HEK293 (cell line): ENCODE data around the gene PPP2R1B.

ENCODE experiments used
- CTCF ChIA-PET: fragments of 350-600 bp; formaldehyde crosslinking; extraction: SDS; loops from one replicate; lab custom pipeline; 2021; ENCODE audit warnings: antibody characterized with exemption; lab: Yijun Ruan, JAX
- POLR2A ChIA-PET: fragments of 300-600 bp; formaldehyde crosslinking; extraction: SDS; loops from one replicate; lab custom pipeline; 2020; ENCODE audit warnings: antibody characterized with exemption, inconsistent platforms; lab: Yijun Ruan, JAX
- H3K27ac ChIP-seq: fragments of 200-500 bp; sonication (Bioruptor generic); 2 replicates; pipeline ENCODE4 v1.5.1; 2014; ENCODE audit warnings: low read depth, low read length, control low read depth, inconsistent platforms; ENCODE audit errors: extremely low read depth
- H3K36me3 ChIP-seq, 2 experiments: fragments of 200-500 bp in 1 of 2; sonication (Bioruptor generic) in 1 of 2; 1 replicate in 1 of 2; 2 replicates in 1 of 2; pipeline ENCODE4 v1.5.1; 2014 to 2017; ENCODE audit warnings: inconsistent platforms in 2 of 2, low read length in 2 of 2; ENCODE audit not compliant: control insufficient read depth in 2 of 2, insufficient read depth in 1 of 2
- H3K4me1 ChIP-seq: fragments of 200-500 bp; sonication (Bioruptor generic); 2 replicates; pipeline ENCODE4 v1.5.1; 2014; ENCODE audit warnings: mild to moderate bottlenecking, low read length, inconsistent platforms; ENCODE audit not compliant: control insufficient read depth, insufficient read depth
- H3K4me3 ChIP-seq: 2 replicates; pipeline ENCODE4 v1.5.1; 2011; ENCODE audit warnings: low read depth, mild to moderate bottlenecking, control low read depth, low read length, moderate library complexity
- H3K9me3 ChIP-seq: fragments of 200-500 bp; sonication (Bioruptor generic); 2 replicates; pipeline ENCODE4 v1.5.1; 2014; ENCODE audit warnings: low read depth, low read length, inconsistent platforms; ENCODE audit not compliant: control insufficient read depth, insufficient read depth
- ZBTB20 ChIP-seq: fragments of 450-650 bp; formaldehyde crosslinking; IDR thresholded peaks from 2 replicates; pipeline ENCODE4 v1.5.1; 2016; ENCODE audit warnings: missing biosample characterization, missing genetic modification characterization
- ZBTB44 ChIP-seq: fragments of 450-650 bp; IDR thresholded peaks from 2 replicates; pipeline ENCODE4 v1.5.1; 2018; ENCODE audit warnings: missing biosample characterization, mild to moderate bottlenecking, missing genetic modification characterization
- ZNF138 ChIP-seq: fragments of 450-650 bp; formaldehyde crosslinking; IDR thresholded peaks from 2 replicates; pipeline ENCODE4 v1.5.1; 2016; ENCODE audit warnings: missing biosample characterization, missing genetic modification characterization, borderline replicate concordance
- ZNF366 ChIP-seq: fragments of 450-650 bp; formaldehyde crosslinking; conservative IDR thresholded peaks from 2 replicates; pipeline ENCODE4 v1.5.1; 2016; ENCODE audit warnings: missing biosample characterization, missing genetic modification characterization
- ZNF423 ChIP-seq: fragments of 450-650 bp; formaldehyde crosslinking; IDR thresholded peaks from 2 replicates; pipeline ENCODE4 v1.5.1; 2016; ENCODE audit warnings: missing biosample characterization, missing genetic modification characterization
- ZNF518A ChIP-seq: fragments of 450-650 bp; formaldehyde crosslinking; conservative IDR thresholded peaks from 2 replicates; pipeline ENCODE4 v1.5.1; 2016; ENCODE audit warnings: low read depth, missing biosample characterization, missing genetic modification characterization
- ZNF530 ChIP-seq: fragments of 450-650 bp; formaldehyde crosslinking; IDR thresholded peaks from 2 replicates; pipeline ENCODE4 v1.5.1; 2016; ENCODE audit warnings: low read depth, missing biosample characterization, missing genetic modification characterization
- ZNF777 ChIP-seq: fragments of 450-650 bp; formaldehyde crosslinking; IDR thresholded peaks from 2 replicates; pipeline ENCODE4 v1.5.1; 2017; ENCODE audit warnings: missing biosample characterization, missing genetic modification characterization, borderline replicate concordance
- TF ChIP-seq, protein P1 (sequence below): fragments of 450-650 bp; formaldehyde crosslinking; IDR thresholded peaks from 2 replicates; pipeline ENCODE4 v1.5.1; 2017; ENCODE audit warnings: missing biosample characterization, missing genetic modification characterization
- TF ChIP-seq, protein P2 (sequence below): fragments of 450-650 bp; formaldehyde crosslinking; IDR thresholded peaks from 2 replicates; pipeline ENCODE4 v1.5.1; 2016; ENCODE audit warnings: missing biosample characterization, missing genetic modification characterization
- TF ChIP-seq, protein P3 (sequence below): IDR thresholded peaks from 2 replicates; pipeline ENCODE4 v1.6.1; 2011; ENCODE audit warnings: mild to moderate bottlenecking, low read depth, low read length, borderline replicate concordance

Gene PPP2R1B

GRCh38 chr11:111735262-111736116, 30.7 kb downstream of the PPP2R1B start (continued):
- TF ChIP-seq ZNF518A (tag by site-specific recombination) (no peak), ZNF777 (tag by site-specific recombination) (no peak), ZNF530 (tag by site-specific recombination) (no peak)
- TF ChIP-seq, protein P1, sequence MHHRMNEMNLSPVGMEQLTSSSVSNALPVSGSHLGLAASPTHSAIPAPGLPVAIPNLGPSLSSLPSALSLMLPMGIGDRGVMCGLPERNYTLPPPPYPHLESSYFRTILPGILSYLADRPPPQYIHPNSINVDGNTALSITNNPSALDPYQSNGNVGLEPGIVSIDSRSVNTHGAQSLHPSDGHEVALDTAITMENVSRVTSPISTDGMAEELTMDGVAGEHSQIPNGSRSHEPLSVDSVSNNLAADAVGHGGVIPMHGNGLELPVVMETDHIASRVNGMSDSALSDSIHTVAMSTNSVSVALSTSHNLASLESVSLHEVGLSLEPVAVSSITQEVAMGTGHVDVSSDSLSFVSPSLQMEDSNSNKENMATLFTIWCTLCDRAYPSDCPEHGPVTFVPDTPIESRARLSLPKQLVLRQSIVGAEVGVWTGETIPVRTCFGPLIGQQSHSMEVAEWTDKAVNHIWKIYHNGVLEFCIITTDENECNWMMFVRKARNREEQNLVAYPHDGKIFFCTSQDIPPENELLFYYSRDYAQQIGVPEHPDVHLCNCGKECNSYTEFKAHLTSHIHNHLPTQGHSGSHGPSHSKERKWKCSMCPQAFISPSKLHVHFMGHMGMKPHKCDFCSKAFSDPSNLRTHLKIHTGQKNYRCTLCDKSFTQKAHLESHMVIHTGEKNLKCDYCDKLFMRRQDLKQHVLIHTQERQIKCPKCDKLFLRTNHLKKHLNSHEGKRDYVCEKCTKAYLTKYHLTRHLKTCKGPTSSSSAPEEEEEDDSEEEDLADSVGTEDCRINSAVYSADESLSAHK: no peak

GRCh38 chr11:111734954-111735261, 31.3 kb downstream of the PPP2R1B start:
- Histone ChIP-seq H3K4me1 (peaks cover 2% of the 10 kb centered on the region; the same call in 1 of the 2 replicates), H3K4me3 (no peak overlapping the region), H3K9me3 (no peaks in the 10 kb centered on the region), H3K36me3 (peaks cover 0 to 17% of the 10 kb centered on the region in 2 experiments; a peak in 1 of 3 replicates), H3K27ac (no peak overlapping the region)
- ChIA-PET CTCF (interaction anchor here (0.7 to 1.2 kb wide), 4 partner anchors 30 to 130 kb away, joined by 3 read pairs; no protein-coding TSS in a partner anchor), POLR2A (no interaction called here)
- no peak for TF ChIP-seq ZNF138
- peak; percentile 36; the same call in 1 of the 2 replicates for TF ChIP-seq ZNF366 (tag by site-specific recombination)
- no peak for TF ChIP-seq ZBTB44
- TF ChIP-seq, protein P2, sequence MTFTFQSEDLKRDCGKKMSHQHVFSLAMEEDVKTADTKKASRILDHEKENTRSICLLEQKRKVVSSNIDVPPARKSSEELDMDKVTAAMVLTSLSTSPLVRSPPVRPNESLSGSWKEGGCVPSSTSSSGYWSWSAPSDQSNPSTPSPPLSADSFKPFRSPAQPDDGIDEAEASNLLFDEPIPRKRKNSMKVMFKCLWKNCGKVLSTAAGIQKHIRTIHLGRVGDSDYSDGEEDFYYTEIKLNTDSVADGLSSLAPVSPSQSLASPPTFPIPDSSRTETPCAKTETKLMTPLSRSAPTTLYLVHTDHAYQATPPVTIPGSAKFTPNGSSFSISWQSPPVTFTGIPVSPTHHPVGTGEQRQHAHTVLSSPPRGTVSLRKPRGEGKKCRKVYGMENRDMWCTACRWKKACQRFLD (tag by site-specific recombination): no peak
- TF ChIP-seq ZBTB20 (tag by site-specific recombination): 0 out of 2 replicates have a peak, but pooled peaks have one; percentile 29
- TF ChIP-seq, protein P3, sequence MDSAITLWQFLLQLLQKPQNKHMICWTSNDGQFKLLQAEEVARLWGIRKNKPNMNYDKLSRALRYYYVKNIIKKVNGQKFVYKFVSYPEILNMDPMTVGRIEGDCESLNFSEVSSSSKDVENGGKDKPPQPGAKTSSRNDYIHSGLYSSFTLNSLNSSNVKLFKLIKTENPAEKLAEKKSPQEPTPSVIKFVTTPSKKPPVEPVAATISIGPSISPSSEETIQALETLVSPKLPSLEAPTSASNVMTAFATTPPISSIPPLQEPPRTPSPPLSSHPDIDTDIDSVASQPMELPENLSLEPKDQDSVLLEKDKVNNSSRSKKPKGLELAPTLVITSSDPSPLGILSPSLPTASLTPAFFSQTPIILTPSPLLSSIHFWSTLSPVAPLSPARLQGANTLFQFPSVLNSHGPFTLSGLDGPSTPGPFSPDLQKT: no peak
- no peak for TF ChIP-seq ZNF423 (tag by site-specific recombination)
